SK-N-DZ (cell line): ENCODE measurements around the gene OR52E5.

Experiments
- DNase-seq: peaks from one replicate; pipeline ENCODE4 v3.0.0-alpha.2; 2015; ENCODE audit warnings: low spot score

Gene OR52E5

DNA sequence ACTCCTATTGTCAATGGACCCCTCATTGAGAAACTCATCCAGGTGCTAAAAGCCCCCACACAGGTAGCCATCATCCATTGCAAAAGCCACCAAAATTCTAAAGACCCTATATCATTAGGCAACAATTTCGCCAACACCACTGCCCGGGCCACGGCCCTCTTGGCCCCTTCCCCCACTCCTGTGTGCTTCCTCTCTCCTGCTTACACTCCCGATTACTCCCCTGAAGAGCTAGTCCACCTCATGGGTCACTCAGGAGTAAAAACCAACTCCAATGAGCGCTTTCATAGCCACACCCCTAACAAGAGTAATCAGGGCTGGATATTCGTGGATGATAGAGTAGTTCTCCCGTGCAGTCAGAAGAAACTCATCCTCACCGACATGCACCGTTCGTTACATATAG lies 40.1 kb downstream of the OR52E5 start:
- no peak for DNase-seq

DNA sequence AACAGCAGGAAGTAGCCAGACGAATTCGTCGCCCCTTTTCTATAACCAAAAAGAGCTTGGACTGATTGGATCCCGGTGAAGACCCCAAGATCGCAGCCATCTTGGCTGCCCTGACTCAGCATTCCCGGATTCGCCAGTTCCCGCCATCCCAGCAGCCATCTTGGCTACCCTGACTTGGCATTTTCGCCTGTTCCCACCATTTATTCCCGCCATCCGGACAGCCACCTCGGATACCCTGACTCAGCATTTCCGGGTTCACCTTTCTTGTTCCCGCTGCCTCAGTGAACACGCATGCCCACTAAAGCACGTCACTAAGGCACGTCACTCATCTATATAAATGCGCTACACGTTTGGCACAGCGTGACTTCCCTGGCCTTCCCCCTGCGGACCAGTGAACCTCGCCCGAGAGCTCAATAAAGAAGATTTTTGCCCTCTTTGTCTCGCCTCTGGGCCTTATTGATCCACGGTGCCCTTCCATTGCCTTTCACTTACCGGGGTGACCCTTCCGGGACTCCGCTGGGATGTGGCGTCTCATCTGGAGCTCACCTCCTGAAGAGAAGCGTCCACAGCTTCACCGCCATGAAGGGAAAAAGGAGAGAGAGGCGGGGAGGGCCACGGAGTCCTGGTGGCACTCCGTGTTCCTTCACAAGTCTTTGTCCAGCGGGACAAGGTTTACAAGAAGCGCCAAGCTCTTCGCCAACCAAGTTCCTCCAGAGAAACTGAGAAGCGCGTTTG lies 45.0 kb downstream of the OR52E5 start:
- DNase-seq, result no peak

DNA sequence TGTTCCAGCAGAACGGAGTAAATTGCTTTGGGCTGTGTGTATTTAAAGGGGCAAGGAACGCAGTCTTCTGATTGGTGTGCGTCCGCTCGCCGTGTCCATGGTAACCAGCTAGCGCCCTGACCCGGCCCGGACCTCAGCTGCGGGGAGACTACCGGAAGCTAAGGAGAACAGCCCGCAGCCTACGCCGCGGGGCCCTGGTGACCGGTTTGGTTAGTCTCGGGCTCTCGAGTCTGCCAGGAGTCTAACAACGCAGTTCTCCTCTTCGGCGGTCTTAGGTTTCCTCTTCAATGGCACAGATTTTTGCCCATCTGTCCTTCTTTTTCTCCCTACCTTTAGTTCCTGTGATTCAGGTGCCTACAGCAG lies 45.6 kb downstream of the OR52E5 start:
- no peak for DNase-seq

DNA sequence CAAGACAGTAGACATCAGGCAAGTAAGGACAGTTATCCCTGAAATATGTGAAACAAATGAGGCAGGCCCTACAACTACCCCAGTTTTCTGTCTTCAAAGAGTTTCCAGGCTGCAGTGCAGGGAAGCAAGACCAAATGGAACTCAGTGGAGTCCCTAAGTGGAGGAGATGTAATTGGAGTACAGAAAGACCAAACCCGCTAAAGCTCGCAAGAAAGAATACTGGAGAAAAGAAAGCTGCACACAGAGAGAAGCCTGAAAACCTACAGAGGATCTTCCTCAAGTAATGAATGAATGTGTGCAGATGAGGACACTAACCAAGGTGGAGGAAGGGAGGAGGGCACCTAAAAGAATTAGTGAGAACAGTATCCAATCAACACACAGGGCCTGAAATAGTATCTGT lies 47.7 kb downstream of the OR52E5 start:
- no peak for DNase-seq

DNA sequence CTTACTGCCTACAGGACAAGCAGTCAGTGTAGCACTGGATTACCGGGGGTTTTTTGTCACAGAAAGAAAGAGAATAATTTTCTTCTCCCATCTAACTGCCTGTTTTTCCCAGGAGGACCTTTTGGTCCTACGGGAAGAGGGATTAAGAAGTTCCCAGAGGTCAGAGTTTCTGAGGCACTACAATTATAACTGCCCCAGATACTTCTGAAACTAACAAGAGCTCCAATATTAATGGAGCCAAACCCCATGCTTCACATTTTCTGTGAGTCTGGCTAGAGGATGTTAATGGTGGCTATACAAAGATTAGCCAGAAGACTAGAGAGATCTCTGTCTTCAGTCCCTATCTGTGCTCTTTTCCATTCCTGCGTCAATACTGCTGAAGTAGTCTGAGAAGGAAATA lies 48.9 kb downstream of the OR52E5 start, which contains the start of gene OR56A3:
Gene OR56A3 (plus strand): TSS at position 301 of the 400 bp plus-strand sequence. CDS start 5,096 bp downstream, outside the sequence.
- no peak for DNase-seq
